HCT116 (cell line): Measurements from ENCODE around the gene C10orf105.

ENCODE experiments used
- JUND ChIP-seq: IDR thresholded peaks from 2 replicates; pipeline ENCODE4 v1.6.1; 2012
- POLR2AphosphoS5 ChIP-seq: IDR thresholded peaks from 2 replicates; pipeline ENCODE4 v1.6.1; 2011; ENCODE audit warnings: mild to moderate bottlenecking, low read depth, low read length, moderate library complexity
- TF ChIP-seq, protein P1 (sequence below): IDR thresholded peaks from 2 replicates; pipeline ENCODE4 v1.6.1; 2011; ENCODE audit warnings: mild to moderate bottlenecking, low read length, moderate library complexity; ENCODE audit not compliant: insufficient replicate concordance; ENCODE audit errors: extremely low read depth
- TF ChIP-seq, protein P2 (sequence below), 3 experiments: fragments of 200-600 bp in 1 of 3; sonication (generic) in 1 of 3; IDR thresholded peaks in 2 of 3; conservative IDR thresholded peaks in 1 of 3; 2 replicates each; pipeline ENCODE4 v1.5.1; 2012 to 2017; ENCODE audit warnings: low read depth in 2 of 3, low read length in 2 of 3, antibody characterized with exemption in 1 of 3, borderline replicate concordance in 1 of 3, control low read depth in 1 of 3, mild to moderate bottlenecking in 1 of 3, mixed read lengths in 1 of 3, mixed run types in 1 of 3, moderate library complexity in 1 of 3; ENCODE audit not compliant: insufficient read depth in 1 of 3

DNA sequence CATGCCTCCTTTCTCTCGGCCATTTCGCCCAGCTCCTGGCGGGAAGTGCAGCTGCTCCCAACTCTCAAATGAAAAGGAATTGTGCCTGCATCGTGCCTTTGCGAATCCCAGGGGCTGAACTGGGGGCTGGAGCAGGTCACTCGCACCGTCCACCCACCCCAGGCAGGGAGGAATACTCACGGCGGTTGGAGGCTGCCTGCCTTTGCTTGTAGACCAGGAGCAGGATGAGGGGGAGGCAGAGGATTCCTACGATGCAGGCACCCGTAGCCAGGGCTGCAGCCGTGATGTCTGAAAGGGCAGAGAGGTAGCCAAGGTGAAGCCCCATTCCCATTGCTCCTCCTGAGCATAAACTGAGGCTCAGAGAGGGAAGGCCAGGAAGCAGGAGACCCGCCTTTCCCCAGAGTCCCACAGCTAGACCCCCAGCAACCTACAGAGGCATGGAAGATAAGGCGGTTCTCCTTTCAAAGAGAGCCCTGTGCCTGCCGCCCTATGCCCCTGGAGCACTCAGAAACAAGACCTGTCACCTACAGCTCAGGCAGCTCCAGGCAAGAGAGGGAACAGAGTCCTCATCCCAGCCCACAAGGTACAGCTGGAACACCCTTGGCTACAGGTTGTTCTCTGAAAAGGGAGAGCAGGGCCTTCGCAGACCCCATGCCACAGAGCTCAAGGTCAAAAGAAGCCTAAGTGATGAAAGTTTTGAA lies 35.8 kb upstream of the C10orf105 start:
- TF ChIP-seq POLR2AphosphoS5: no peak
- TF ChIP-seq, protein P1, sequence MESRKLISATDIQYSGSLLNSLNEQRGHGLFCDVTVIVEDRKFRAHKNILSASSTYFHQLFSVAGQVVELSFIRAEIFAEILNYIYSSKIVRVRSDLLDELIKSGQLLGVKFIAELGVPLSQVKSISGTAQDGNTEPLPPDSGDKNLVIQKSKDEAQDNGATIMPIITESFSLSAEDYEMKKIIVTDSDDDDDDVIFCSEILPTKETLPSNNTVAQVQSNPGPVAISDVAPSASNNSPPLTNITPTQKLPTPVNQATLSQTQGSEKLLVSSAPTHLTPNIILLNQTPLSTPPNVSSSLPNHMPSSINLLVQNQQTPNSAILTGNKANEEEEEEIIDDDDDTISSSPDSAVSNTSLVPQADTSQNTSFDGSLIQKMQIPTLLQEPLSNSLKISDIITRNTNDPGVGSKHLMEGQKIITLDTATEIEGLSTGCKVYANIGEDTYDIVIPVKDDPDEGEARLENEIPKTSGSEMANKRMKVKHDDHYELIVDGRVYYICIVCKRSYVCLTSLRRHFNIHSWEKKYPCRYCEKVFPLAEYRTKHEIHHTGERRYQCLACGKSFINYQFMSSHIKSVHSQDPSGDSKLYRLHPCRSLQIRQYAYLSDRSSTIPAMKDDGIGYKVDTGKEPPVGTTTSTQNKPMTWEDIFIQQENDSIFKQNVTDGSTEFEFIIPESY: no peak
- TF ChIP-seq JUND: no peak
- TF ChIP-seq, protein P2, sequence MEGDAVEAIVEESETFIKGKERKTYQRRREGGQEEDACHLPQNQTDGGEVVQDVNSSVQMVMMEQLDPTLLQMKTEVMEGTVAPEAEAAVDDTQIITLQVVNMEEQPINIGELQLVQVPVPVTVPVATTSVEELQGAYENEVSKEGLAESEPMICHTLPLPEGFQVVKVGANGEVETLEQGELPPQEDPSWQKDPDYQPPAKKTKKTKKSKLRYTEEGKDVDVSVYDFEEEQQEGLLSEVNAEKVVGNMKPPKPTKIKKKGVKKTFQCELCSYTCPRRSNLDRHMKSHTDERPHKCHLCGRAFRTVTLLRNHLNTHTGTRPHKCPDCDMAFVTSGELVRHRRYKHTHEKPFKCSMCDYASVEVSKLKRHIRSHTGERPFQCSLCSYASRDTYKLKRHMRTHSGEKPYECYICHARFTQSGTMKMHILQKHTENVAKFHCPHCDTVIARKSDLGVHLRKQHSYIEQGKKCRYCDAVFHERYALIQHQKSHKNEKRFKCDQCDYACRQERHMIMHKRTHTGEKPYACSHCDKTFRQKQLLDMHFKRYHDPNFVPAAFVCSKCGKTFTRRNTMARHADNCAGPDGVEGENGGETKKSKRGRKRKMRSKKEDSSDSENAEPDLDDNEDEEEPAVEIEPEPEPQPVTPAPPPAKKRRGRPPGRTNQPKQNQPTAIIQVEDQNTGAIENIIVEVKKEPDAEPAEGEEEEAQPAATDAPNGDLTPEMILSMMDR (IDR thresholded peaks at IDR 0.05 in 2 of 3, conservative IDR thresholded peaks at IDR 0.05 in 1 of 3; ENCODE audit: borderline replicate concordance in 1 of 3, insufficient read depth in 1 of 3, low read depth in 2 of 3, low read length in 2 of 3): no peak
